ENCODE results near the gene CCDC110.
A peak's percentile ranks its signal among the peaks of the same experiment; 100 is the strongest.

Gene CCDC110

GRCh38 chr4:185412412-185412811, 59.1 kb downstream of the CCDC110 start:
- no peak for DNase-seq

- DNase-seq = peak; percentile 77
Measured at GRCh38 chr4:185411849-185412248, 59.7 kb downstream of the CCDC110 start.

GRCh38 chr4:185408432-185408831, 63.1 kb downstream of the CCDC110 start:
- DNase-seq = no peak

- peak; percentile 89 for DNase-seq
Measured at GRCh38 chr4:185405296-185405999, 66.1 kb downstream of the CCDC110 start.

GRCh38 chr4:185404031-185404430, 67.5 kb downstream of the CCDC110 start:
- DNase-seq = no peak

- no peak for DNase-seq
Measured at GRCh38 chr4:185399466-185399865, 72.1 kb downstream of the CCDC110 start.

- peak; percentile 63 for DNase-seq
Measured at GRCh38 chr4:185398618-185399017, 72.9 kb downstream of the CCDC110 start.

GRCh38 chr4:185396724-185397385, 74.7 kb downstream of the CCDC110 start, which contains the start of gene ANKRD37:
ANKRD37 (plus strand) TSS chr4:185396841; CDS start chr4:185396924, 83 bp downstream.
- no peak for DNase-seq

- peak; percentile 97 for DNase-seq
Measured at GRCh38 chr4:185395956-185396723, 75.4 kb downstream of the CCDC110 start.

GRCh38 chr4:185395238-185395955, 76.1 kb downstream of the CCDC110 start, which contains the start of gene LRP2BP:
LRP2BP (minus strand) TSS chr4:185395924; CDS start chr4:185378186, 17,738 bp downstream.
- DNase-seq = peak; percentile 7

All from inflammatory macrophage treated with lipopolysaccharide for 4 hours (primary cell).